Lower leg skin (tissue), 4 donors: ENCODE results near the gene ZNF175. TPM values are rescaled to one million over a fixed set of nuclear protein-coding genes. Genes with fewer than 3 reads are reported as not detected.

Experiments used
- DNase-seq, 2 donors: peaks; one replicate each; pipeline ENCODE4 v3.0.0-alpha.2; 2019; ENCODE audit warnings: low spot score in 2 of 2
- H3K4me3 ChIP-seq: fragments of 200-600 bp; sonication (generic); 2 replicates; pipeline ENCODE4 v1.5.1; 2017; ENCODE audit warnings: mild to moderate bottlenecking, low read depth; ENCODE audit not compliant: poor library complexity, severe bottlenecking
- POLR2A ChIP-seq, 2 donors: fragments of 450-650 bp; IDR thresholded peaks; one replicate each; pipeline ENCODE4 v1.6.1; 2016 to 2017; ENCODE audit warnings: antibody characterized with exemption in 2 of 2, mild to moderate bottlenecking in 1 of 2, moderate library complexity in 1 of 2
- WGBS, 2 donors: methylation state at CpG; one replicate each; pipeline ENCODE4 v1.1.5; 2018; 5-methylcytosine and 5-hydroxymethylcytosine counted together
- intact Hi-C: fragments of 100-400 bp; cut with DNase I; formaldehyde crosslinking; loops from one replicate; pipeline ENCODE4 v1.15.0; 2023; ENCODE audit warnings: low total_unique reads
- total RNA-seq, 4 donors: library from RNA; depleted of rRNA; stranded (reverse); fragments of >200 nt; gene quantifications; one replicate each; pipeline ENCODE4 v1.1.0, GENCODE V29; 2016
- TF ChIP-seq, protein P1 (sequence below), 3 donors: fragments of 450-650 bp; IDR thresholded peaks; one replicate each; pipeline ENCODE4 v1.5.1; 2016; ENCODE audit warnings: antibody characterized with exemption in 3 of 3, mild to moderate bottlenecking in 3 of 3, moderate library complexity in 2 of 3

ZNF175 gene
- total RNA-seq, 4 donors from 2014 or later, result 2.0 to 5.3 (median 2.5) TPM

- TF ChIP-seq POLR2A (IDR thresholded peaks at IDR 0.05), result no peak
- TF ChIP-seq, protein P1, sequence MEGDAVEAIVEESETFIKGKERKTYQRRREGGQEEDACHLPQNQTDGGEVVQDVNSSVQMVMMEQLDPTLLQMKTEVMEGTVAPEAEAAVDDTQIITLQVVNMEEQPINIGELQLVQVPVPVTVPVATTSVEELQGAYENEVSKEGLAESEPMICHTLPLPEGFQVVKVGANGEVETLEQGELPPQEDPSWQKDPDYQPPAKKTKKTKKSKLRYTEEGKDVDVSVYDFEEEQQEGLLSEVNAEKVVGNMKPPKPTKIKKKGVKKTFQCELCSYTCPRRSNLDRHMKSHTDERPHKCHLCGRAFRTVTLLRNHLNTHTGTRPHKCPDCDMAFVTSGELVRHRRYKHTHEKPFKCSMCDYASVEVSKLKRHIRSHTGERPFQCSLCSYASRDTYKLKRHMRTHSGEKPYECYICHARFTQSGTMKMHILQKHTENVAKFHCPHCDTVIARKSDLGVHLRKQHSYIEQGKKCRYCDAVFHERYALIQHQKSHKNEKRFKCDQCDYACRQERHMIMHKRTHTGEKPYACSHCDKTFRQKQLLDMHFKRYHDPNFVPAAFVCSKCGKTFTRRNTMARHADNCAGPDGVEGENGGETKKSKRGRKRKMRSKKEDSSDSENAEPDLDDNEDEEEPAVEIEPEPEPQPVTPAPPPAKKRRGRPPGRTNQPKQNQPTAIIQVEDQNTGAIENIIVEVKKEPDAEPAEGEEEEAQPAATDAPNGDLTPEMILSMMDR (IDR thresholded peaks at IDR 0.05), result no peak
- WGBS, 2 donors, result 76 to 77% methylated on average over 3 of the region's 3 CpGs
- no peak overlapping the region for H3K4me3 ChIP-seq
- DNase-seq, result no peak
- intact Hi-C loops, result no loop called here
Measured at GRCh38 chr19:51572410-51572809, 1.3 kb downstream of the ZNF175 start.

GRCh38 chr19:51572908-51573307, 1.8 kb downstream of the ZNF175 start:
- H3K4me3 ChIP-seq, result no peak overlapping the region
- TF ChIP-seq POLR2A (IDR thresholded peaks at IDR 0.05), result no peak
- TF ChIP-seq, protein P1 (IDR thresholded peaks at IDR 0.05), result no peak
- intact Hi-C loops, result no loop called here
- DNase-seq, result no peak
- 77 to 79% methylated on average over 4 of the region's 4 CpGs for WGBS, 2 donors

- DNase-seq, result no peak
- H3K4me3 ChIP-seq, result no peak overlapping the region
- no peak for TF ChIP-seq POLR2A (IDR thresholded peaks at IDR 0.05)
- TF ChIP-seq, protein P1 (IDR thresholded peaks at IDR 0.05), result no peak
- intact Hi-C loops, result no loop called here
- WGBS, 2 donors, result 89 to 90% methylated on average over 3 of the region's 3 CpGs
Measured at GRCh38 chr19:51573331-51573730, 2.2 kb downstream of the ZNF175 start.

DNA sequence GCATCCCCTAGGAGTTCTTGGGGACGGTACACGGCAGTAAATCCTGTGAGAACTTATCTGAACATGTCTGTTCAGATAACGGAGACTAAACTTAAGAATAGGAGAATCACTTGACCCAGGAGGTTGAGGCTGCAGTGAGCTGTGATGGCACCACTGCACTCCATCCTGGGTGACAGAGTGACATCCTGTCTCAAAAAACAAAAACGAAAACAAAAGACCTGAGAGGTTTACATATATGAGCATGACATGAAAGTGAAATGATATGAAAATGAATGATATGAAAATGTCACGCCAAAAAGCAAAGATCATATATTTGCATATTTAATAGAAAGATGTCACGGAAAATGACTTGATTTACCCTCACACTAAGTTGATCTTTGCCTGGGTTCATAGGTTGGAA, 5.8 kb downstream of the ZNF175 start:
- no peak for DNase-seq
- no peak overlapping the region for H3K4me3 ChIP-seq
- intact Hi-C loops, result no loop called here
- 95 to 96% methylated on average over 6 of the region's 6 CpGs for WGBS, 2 donors
- TF ChIP-seq, protein P1 (IDR thresholded peaks at IDR 0.05), result no peak
- TF ChIP-seq POLR2A (IDR thresholded peaks at IDR 0.05), result no peak

GRCh38 chr19:51586103-51586728, 15.1 kb downstream of the ZNF175 start:
- 81 to 92% methylated on average over 1 of the region's 1 CpG for WGBS, 2 donors
- intact Hi-C loops, result no loop called here

More at GRCh38 chr19:51586103-51586728, 15.1 kb downstream of the ZNF175 start:
- no peak for DNase-seq
- no peak overlapping the region for H3K4me3 ChIP-seq
- TF ChIP-seq, protein P1 (IDR thresholded peaks at IDR 0.05), result no peak
- TF ChIP-seq POLR2A (IDR thresholded peaks at IDR 0.05), result no peak
